K562 (cell line): ENCODE results near the gene GPRC5A. TPM values are rescaled to one million over a fixed set of nuclear protein-coding genes. Genes with fewer than 3 reads are reported as not detected.

ENCODE experiments used
- ATAC-seq: fragments of 200-7000 bp; cut with Tn5 transposase; 3 replicates; pipeline ENCODE4 v1.9.1; 2020; ENCODE audit warnings: moderate library complexity
- BruUV-seq: library from RNA; stranded (reverse); fragments of 400-500 nt; replicated peaks from 2 replicates; lab custom pipeline; 2021; lab: Mats Ljungman, UMichigan
- CTCF ChIA-PET: fragments of 300-600 bp; formaldehyde crosslinking; extraction: SDS; loops from one replicate; lab custom pipeline; 2021; ENCODE audit warnings: low intra/inter-chr PET ratio; lab: Yijun Ruan, JAX
- POLR2A ChIA-PET: fragments of 300-600, 350-650 bp; sonication (Branson Sonifier 250); formaldehyde crosslinking; extraction: SDS; loops from one replicate; lab custom pipeline; 2021; ENCODE audit warnings: antibody characterized with exemption, inconsistent platforms; lab: Yijun Ruan, JAX
- DNase-seq, 4 experiments: peaks; one replicate each; pipeline versions ENCODE4 v3.0.0 to v3.0.0-alpha.2; 2011 to 2018; ENCODE audit warnings: low spot score in 3 of 4, mixed read lengths in 3 of 4; ENCODE audit errors: extremely low read depth in 1 of 4
- FAIRE-seq: peaks from 2 replicates; lab custom pipeline; 2011; peaks lifted over from hg19 to GRCh38; lab: Jason Lieb, UNC
- H2AFZ ChIP-seq: 2 replicates; pipeline ENCODE4 v1.6.0; 2011; ENCODE audit warnings: low read depth, low read length, control low read depth, inconsistent platforms
- H3K27ac ChIP-seq: fragments of 200-600 bp; 3 replicates; pipeline ENCODE4 v1.8.0; 2011; ENCODE audit warnings: low read depth, mild to moderate bottlenecking, control low read depth, inconsistent platforms, low read length, moderate library complexity, mixed read lengths; ENCODE audit errors: extremely low read depth
- H3K27me3 ChIP-seq, 2 experiments: fragments of 300-600 bp in 1 of 2; 2 replicates in 1 of 2; 3 replicates in 1 of 2; pipeline versions ENCODE4 v1.6.0 to v1.8.0; 2011; ENCODE audit warnings: inconsistent platforms in 2 of 2, low read length in 2 of 2, mild to moderate bottlenecking in 1 of 2, mixed read lengths in 1 of 2, moderate library complexity in 1 of 2; ENCODE audit not compliant: control insufficient read depth in 2 of 2, insufficient read depth in 2 of 2
- H3K36me3 ChIP-seq: fragments of 300-600 bp; 3 replicates; pipeline ENCODE4 v1.8.0; 2011; ENCODE audit warnings: mild to moderate bottlenecking, low read length, inconsistent platforms; ENCODE audit not compliant: control insufficient read depth, insufficient read depth
- H3K4me1 ChIP-seq, 2 experiments: fragments of 200-600 bp in 1 of 2; replicated peaks in 1 of 2; 2 replicates in 1 of 2; 3 replicates in 1 of 2; pipeline versions ENCODE4 v1.5.1 to v1.8.0; 2011; ENCODE audit warnings: inconsistent platforms in 2 of 2, low read length in 2 of 2, mild to moderate bottlenecking in 1 of 2, mixed read lengths in 1 of 2, moderate library complexity in 1 of 2; ENCODE audit not compliant: control insufficient read depth in 2 of 2, insufficient read depth in 2 of 2
- H3K4me2 ChIP-seq: 2 replicates; pipeline ENCODE4 v1.6.1; 2011; ENCODE audit warnings: low read length, control low read depth, inconsistent platforms, mixed read lengths; ENCODE audit not compliant: insufficient read depth
- H3K4me3 ChIP-seq: fragments of 200-600 bp; sonication (generic), shearing (Covaris generic); 2 replicates; pipeline ENCODE4 v1.5.1; 2016; ENCODE audit warnings: control low read depth, inconsistent platforms
- H3K79me2 ChIP-seq: fragments of 200-600 bp; 3 replicates; pipeline ENCODE4 v1.8.0; 2011; ENCODE audit warnings: low read length, inconsistent platforms; ENCODE audit not compliant: control insufficient read depth, insufficient read depth
- H3K9ac ChIP-seq, 2 experiments: 2 replicates each; pipeline versions ENCODE4 v1.6.0 to v1.6.1; 2011; ENCODE audit warnings: low read depth in 2 of 2, low read length in 2 of 2, control low read depth in 1 of 2, inconsistent platforms in 1 of 2, mild to moderate bottlenecking in 1 of 2, mixed read lengths in 1 of 2; ENCODE audit not compliant: insufficient read depth in 1 of 2
- H3K9me1 ChIP-seq: one replicate; pipeline ENCODE4 v1.6.0; 2011; ENCODE audit warnings: inconsistent platforms, mild to moderate bottlenecking, low read length, moderate library complexity; ENCODE audit not compliant: control insufficient read depth, insufficient read depth
- H3K9me3 ChIP-seq: replicated peaks from 2 replicates; pipeline ENCODE4 v1.5.1; 2011; ENCODE audit warnings: low read depth, low read length, inconsistent platforms; ENCODE audit not compliant: control insufficient read depth, insufficient read depth
- H4K20me1 ChIP-seq: replicated peaks from 2 replicates; pipeline ENCODE4 v1.6.1; 2011; ENCODE audit warnings: low read length, inconsistent platforms, mixed read lengths; ENCODE audit not compliant: control insufficient read depth, insufficient read depth
- ATF7 ChIP-seq: fragments of 450-650 bp; IDR thresholded peaks from 2 replicates; pipeline ENCODE4 v1.7.1; 2014; ENCODE audit warnings: mild to moderate bottlenecking, moderate library complexity
- BMI1 ChIP-seq: fragments of 150-350 bp; IDR thresholded peaks from 2 replicates; pipeline ENCODE4 v1.6.1; 2014; ENCODE audit warnings: low read length
- CREBBP ChIP-seq: IDR thresholded peaks from one replicate; pipeline ENCODE4 v1.6.1; 2012; ENCODE audit warnings: low read depth, mild to moderate bottlenecking, control low read depth, inconsistent platforms, low read length
- GATAD2B ChIP-seq: fragments of 450-650 bp; IDR thresholded peaks from 2 replicates; pipeline ENCODE4 v1.6.1; 2017; ENCODE audit warnings: mild to moderate bottlenecking, borderline replicate concordance
- GTF2A2 ChIP-seq: IDR thresholded peaks from 2 replicates; pipeline ENCODE4 v1.6.1; 2016; ENCODE audit warnings: mild to moderate bottlenecking, missing genetic modification characterization, missing compliant biosample characterization
- GTF2F1 ChIP-seq: IDR thresholded peaks from 2 replicates; pipeline ENCODE4 v1.6.1; 2011; ENCODE audit warnings: low read depth, low read length, improper control_type of control experiment
- MTA3 ChIP-seq: fragments of 450-650 bp; formaldehyde crosslinking; IDR thresholded peaks from 2 replicates; pipeline ENCODE4 v1.6.1; 2017; ENCODE audit warnings: mild to moderate bottlenecking, borderline replicate concordance
- MTF1 ChIP-seq: fragments of 250-450 bp; sonication (Bioruptor Pico); IDR thresholded peaks from 2 replicates; pipeline ENCODE4 v1.9.0; 2021; ENCODE audit warnings: moderate library complexity, mild to moderate bottlenecking, inconsistent platforms, borderline replicate concordance
- PHF8 ChIP-seq: fragments of 200-600 bp; sonication (generic); IDR thresholded peaks from 2 replicates; pipeline ENCODE4 v1.6.1; 2012; ENCODE audit warnings: mixed run types, mild to moderate bottlenecking, inconsistent platforms, low read length, moderate library complexity, borderline replicate concordance
- SMARCA4 ChIP-seq: fragments of 450-650 bp; IDR thresholded peaks from 2 replicates; pipeline ENCODE4 v1.6.1; 2016
- XRCC3 ChIP-seq: fragments of 450-650 bp; IDR thresholded peaks from 2 replicates; pipeline ENCODE4 v1.6.1; 2017; ENCODE audit warnings: mild to moderate bottlenecking, moderate library complexity
- ZNF644 ChIP-seq: fragments of 200-800 bp; sonication (Bioruptor generic); IDR thresholded peaks from 2 replicates; pipeline ENCODE4 v1.6.1; 2016; ENCODE audit warnings: low read depth, missing genetic modification characterization, missing compliant biosample characterization
- ZSCAN32 ChIP-seq: fragments of 450-650 bp; formaldehyde crosslinking; IDR thresholded peaks from 2 replicates; pipeline ENCODE4 v1.4.0; 2020; ENCODE audit warnings: mild to moderate bottlenecking, moderate library complexity
- WGBS: fragments of 100-300 bp; shearing (Covaris generic); methylation state at CpG from one replicate; pipeline ENCODE4 v1.1.6; 2016; ENCODE audit warnings: low coverage, mixed read lengths; ENCODE audit not compliant: insufficient coverage; ENCODE audit errors: missing lambda C conversion rate; 5-methylcytosine and 5-hydroxymethylcytosine counted together
- in situ Hi-C: fragments of 300-500 bp; cut with MboI; formaldehyde crosslinking; loops from 4 replicates; pipeline ENCODE4 v1.15.0; 2018; ENCODE audit warnings: inconsistent platforms, mixed read lengths
- intact Hi-C: fragments of 100-400 bp; cut with micrococcal nuclease; formaldehyde crosslinking; loops from 2 replicates; pipeline ENCODE4 v1.14.2; 2022
- polyA plus RNA-seq, 8 experiments: library from polyadenylated mRNA; depleted of rRNA in 4 of 8; stranded (reverse) in 5 of 8; unstranded in 3 of 8; fragments of >200 nt; fragmentation: Nextera tagmentation in 2 of 8; fragmentation: Illumina TruSeq in 1 of 8; extraction: Ambion mirVana in 2 of 8; extraction: Trizol in 1 of 8; gene quantifications; 2 replicates each; pipeline versions ENCODE4 v1.2.1 to v1.2.3, GENCODE V29; 2011 to 2014; ENCODE audit warnings: inconsistent platforms in 1 of 8, missing spikeins in 1 of 8
- total RNA-seq, 7 experiments: library from RNA; depleted of rRNA in 6 of 7; stranded (reverse); fragments of >200 nt in 6 of 7; fragmentation: Illumina TruSeq in 2 of 7; extraction: Trizol in 2 of 7; gene quantifications; 2 replicates each; pipeline versions ENCODE4 v1.2.1 to v1.2.3, GENCODE V29; 2011 to 2021; ENCODE audit warnings: low replicate concordance in 1 of 7
- TF ChIP-seq, protein P1 (sequence below): fragments of 200-800 bp; sonication (Bioruptor generic); IDR thresholded peaks from 2 replicates; pipeline ENCODE4 v1.6.1; 2017; ENCODE audit warnings: missing genetic modification characterization, missing compliant biosample characterization

GPRC5A gene
- total and polyA plus RNA-seq, 9 of the 15 experiments (the other 6 are each of a cell fraction or from before 2014, with no cell fraction given) = 0.01 to 0.64 (median 0.08) TPM; not detected in 6

DNA sequence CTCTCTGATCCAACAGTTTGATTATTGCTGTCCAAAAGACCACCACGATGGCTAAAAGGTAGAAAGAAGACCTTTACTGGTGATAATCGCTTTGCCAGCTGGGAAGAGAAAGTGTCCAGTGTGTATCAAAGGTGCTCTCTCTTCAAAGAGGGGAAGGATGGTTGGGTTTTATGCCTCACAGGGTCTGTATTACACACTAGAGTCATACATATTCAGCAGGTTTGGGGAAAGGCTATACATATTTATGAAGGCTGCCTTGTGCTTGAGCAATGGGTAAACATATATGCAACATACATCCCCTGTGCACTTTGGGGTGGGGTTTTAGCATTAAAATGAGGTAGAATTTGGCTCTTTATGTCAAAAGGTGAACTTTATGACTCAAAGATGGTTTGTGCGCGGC is 42.4 kb downstream of the GPRC5A start:
- DNase-seq (no peak), ATAC-seq (no peak), FAIRE-seq (no peak)
- CTCF ChIA-PET = no interaction called here
- BruUV-seq = no TSS peak
- in situ Hi-C loops (no loop called here), intact Hi-C loops (no loop called here)
- H3K9ac ChIP-seq = no peak overlapping the region
- no peaks in the 10 kb centered on the region for H3K9me3 ChIP-seq
- 85% methylated on average over 4 of the region's 4 CpGs for WGBS
- H4K20me1 ChIP-seq = no peaks in the 10 kb centered on the region
- H3K36me3 ChIP-seq = peaks cover 12% of the 10 kb centered on the region; the same call in 1 of the 3 replicates
- no peak overlapping the region for H2AFZ ChIP-seq
- H3K4me1 ChIP-seq = no peaks in the 10 kb centered on the region; a peak in 1 of 5 replicates
- H3K79me2 ChIP-seq = peaks cover 2% of the 10 kb centered on the region; the same call in 2 of the 3 replicates
- H3K4me2 ChIP-seq = no peak overlapping the region
- no peak overlapping the region for H3K27ac ChIP-seq
- H3K4me3 ChIP-seq = no peak overlapping the region
- POLR2A ChIA-PET = no interaction called here
- TF ChIP-seq ZNF644 (tag) = no peak
- no peak for TF ChIP-seq CREBBP
- TF ChIP-seq PHF8 = no peak
- TF ChIP-seq GTF2F1 = no peak
- no peak for TF ChIP-seq MTF1
- no peak for TF ChIP-seq MTA3
- no peak for TF ChIP-seq BMI1
- TF ChIP-seq GATAD2B = no peak
- TF ChIP-seq SMARCA4 = no peak
- TF ChIP-seq ZSCAN32 (CRISPR knock-in tag) = no peak
- TF ChIP-seq GTF2A2 (tag) = no peak
- TF ChIP-seq XRCC3 = no peak
- TF ChIP-seq, protein P1, sequence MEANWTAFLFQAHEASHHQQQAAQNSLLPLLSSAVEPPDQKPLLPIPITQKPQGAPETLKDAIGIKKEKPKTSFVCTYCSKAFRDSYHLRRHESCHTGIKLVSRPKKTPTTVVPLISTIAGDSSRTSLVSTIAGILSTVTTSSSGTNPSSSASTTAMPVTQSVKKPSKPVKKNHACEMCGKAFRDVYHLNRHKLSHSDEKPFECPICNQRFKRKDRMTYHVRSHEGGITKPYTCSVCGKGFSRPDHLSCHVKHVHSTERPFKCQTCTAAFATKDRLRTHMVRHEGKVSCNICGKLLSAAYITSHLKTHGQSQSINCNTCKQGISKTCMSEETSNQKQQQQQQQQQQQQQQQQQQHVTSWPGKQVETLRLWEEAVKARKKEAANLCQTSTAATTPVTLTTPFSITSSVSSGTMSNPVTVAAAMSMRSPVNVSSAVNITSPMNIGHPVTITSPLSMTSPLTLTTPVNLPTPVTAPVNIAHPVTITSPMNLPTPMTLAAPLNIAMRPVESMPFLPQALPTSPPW (CRISPR knock-in tag) = no peak
- no peak for TF ChIP-seq ATF7
- H3K27me3 ChIP-seq = no peaks in the 10 kb centered on the region
- H3K9me1 ChIP-seq = no peaks in the 10 kb centered on the region
